Stomach (tissue), 9 donors: ENCODE measurements around the gene EEIG1. TPM values are rescaled to one million over a fixed set of nuclear protein-coding genes. Genes with fewer than 3 reads are reported as not detected.

Experiments used
- DNase-seq, 2 donors: peaks; one replicate each; pipeline versions ENCODE4 v3.0.0 to v3.0.0-alpha.2; 2013 to 2019
- H3K27ac ChIP-seq, 5 donors: fragments of 200-600 bp in 4 of 5; sonication (generic) in 4 of 5; one replicate each; pipeline ENCODE4 v1.5.1; 2013 to 2019; ENCODE audit warnings: mild to moderate bottlenecking in 1 of 5, moderate library complexity in 1 of 5
- H3K27me3 ChIP-seq, 3 donors: fragments of 200-600 bp; sonication (generic); one replicate each; pipeline ENCODE4 v1.5.1; 2017 to 2019; ENCODE audit warnings: mixed run types in 1 of 3
- H3K36me3 ChIP-seq, 4 donors: fragments of 200-600 bp; sonication (generic); 1 replicate in 3 of 4; 2 replicates in 1 of 4; pipeline ENCODE4 v1.5.1; 2016 to 2019
- H3K4me1 ChIP-seq, 4 donors: fragments of 200-600 bp; sonication (generic); one replicate each; pipeline ENCODE4 v1.5.1; 2016 to 2019
- H3K4me3 ChIP-seq, 4 donors: fragments of 200-600 bp; sonication (generic) in 3 of 4; one replicate each; pipeline ENCODE4 v1.5.1; 2016 to 2019; ENCODE audit warnings: mild to moderate bottlenecking in 1 of 4
- H3K9me3 ChIP-seq, 4 donors: fragments of 200-600 bp; sonication (generic); one replicate each; pipeline ENCODE4 v1.5.1; 2016 to 2019
- CTCF ChIP-seq, 7 experiments: fragments of 450-650 bp in 4 of 7; fragments of 200-600 bp in 3 of 7; sonication (generic) in 3 of 7; IDR thresholded peaks; one replicate each; pipeline ENCODE4 v1.5.1; 2016 to 2019; ENCODE audit warnings: antibody characterized with exemption in 7 of 7, control low read depth in 2 of 7, mild to moderate bottlenecking in 1 of 7
- EP300 ChIP-seq: sonication (generic); formaldehyde crosslinking; IDR thresholded peaks from one replicate; pipeline ENCODE4 v1.6.1; 2017; ENCODE audit warnings: antibody characterized with exemption
- POLR2A ChIP-seq, 4 donors: fragments of 450-650 bp; IDR thresholded peaks; one replicate each; pipeline ENCODE4 v1.6.1; 2016; ENCODE audit warnings: antibody characterized with exemption in 4 of 4, control low read depth in 2 of 4, mild to moderate bottlenecking in 1 of 4, moderate library complexity in 1 of 4
- POLR2AphosphoS5 ChIP-seq, 3 donors: sonication (generic); formaldehyde crosslinking; IDR thresholded peaks; one replicate each; pipeline ENCODE4 v1.6.1; 2016; ENCODE audit warnings: antibody characterized with exemption in 3 of 3
- WGBS, 5 donors: extraction: QIAGEN DNeasy Blood & Tissue Kit in 3 of 5; methylation state at CpG; one replicate each; pipeline versions ENCODE4 v1.1.5 to v1.1.7; 2013 to 2018; 5-methylcytosine and 5-hydroxymethylcytosine counted together
- intact Hi-C: fragments of 100-400 bp; cut with DNase I; formaldehyde crosslinking; loops from one replicate; pipeline ENCODE4 v1.15.1; 2023; ENCODE audit warnings: low total_unique reads
- polyA plus RNA-seq, 3 donors: library from polyadenylated mRNA; stranded (reverse); fragments of 200-250 nt; gene quantifications; one replicate each; pipeline ENCODE4 v1.2.3, GENCODE V29; 2013
- total RNA-seq, 5 donors: library from RNA; depleted of rRNA; stranded (reverse); fragments of >200 nt; gene quantifications; one replicate each; pipeline versions ENCODE4 v1.1.0 to v1.2.3, GENCODE V29; 2014 to 2016
- donor health status: healthy with polysubstance abuse.
- donor health status: Bipolar disorder and iron deficiency.
- donor health status: healthy.

The EEIG1 gene
- total and polyA plus RNA-seq, 8 donors = 24.4 to 406 (median 75.8) TPM

- Histone ChIP-seq H3K4me1 (peaks cover 23 to 56% (median 32%) of the 10 kb centered on the region in 4 donors), H3K36me3 (no peaks in the 10 kb centered on the region), H3K4me3 (no peak overlapping the region), H3K9me3 (no peaks in the 10 kb centered on the region), H3K27ac (peak overlapping the region in 1 of 5 donors; percentile 43), H3K27me3 (no peaks in the 10 kb centered on the region)
- 69 to 85% (median 79%) methylated on average over 9 of the region's 9 CpGs for WGBS, 5 donors
- intact Hi-C loops = no loop called here
- no peak for DNase-seq
- no peak for TF ChIP-seq CTCF (IDR thresholded peaks at IDR 0.05)
- TF ChIP-seq POLR2AphosphoS5 (IDR thresholded peaks at IDR 0.05) = peak in 1 of 3 donors; percentile 27
Measured at GRCh38 chr9:128009639-128010038, 28.9 kb upstream of the EEIG1 start.

GRCh38 chr9:128008171-128008570, 27.4 kb upstream of the EEIG1 start:
- H3K27me3 ChIP-seq = no peaks in the 10 kb centered on the region
- H3K36me3 ChIP-seq = no peaks in the 10 kb centered on the region
- TF ChIP-seq POLR2AphosphoS5 (IDR thresholded peaks at IDR 0.05) (no peak), CTCF (IDR thresholded peaks at IDR 0.05) (no peak), EP300 (no peak), POLR2A (IDR thresholded peaks at IDR 0.05) (no peak)
- DNase-seq = no peak
- peaks cover 23 to 56% (median 32%) of the 10 kb centered on the region in 4 donors for H3K4me1 ChIP-seq
- peak overlapping the region in 4 of 5 donors; percentile 60 to 81 (median 70) for H3K27ac ChIP-seq
- WGBS, 5 donors = 87 to 94% (median 92%) methylated on average over 5 of the region's 5 CpGs
- intact Hi-C loops = no loop called here
- no peak overlapping the region for H3K4me3 ChIP-seq
- H3K9me3 ChIP-seq = no peaks in the 10 kb centered on the region

- Histone ChIP-seq H3K36me3 (no peaks in the 10 kb centered on the region), H3K4me1 (peaks cover 23 to 56% (median 32%) of the 10 kb centered on the region in 4 donors)
- intact Hi-C loops = no loop called here
Measured at GRCh38 chr9:128007566-128008138, 26.9 kb upstream of the EEIG1 start.

GRCh38 chr9:128006332-128006996, 25.7 kb upstream of the EEIG1 start:
- Histone ChIP-seq H3K36me3 (no peaks in the 10 kb centered on the region), H3K4me3 (no peak overlapping the region), H3K9me3 (no peaks in the 10 kb centered on the region), H3K4me1 (peaks cover 27 to 56% (median 32%) of the 10 kb centered on the region in 4 donors), H3K27ac (peak overlapping the region in 4 of 5 donors; percentile 60 to 81 (median 70)), H3K27me3 (no peaks in the 10 kb centered on the region)
- TF ChIP-seq POLR2A (IDR thresholded peaks at IDR 0.05) (no peak), POLR2AphosphoS5 (IDR thresholded peaks at IDR 0.05) (peak in 2 of 3 donors; percentile 24 to 43)
- intact Hi-C loops = no loop called here
- no peak for DNase-seq
- WGBS, 5 donors = 62 to 78% (median 77%) methylated on average over 11 of the region's 11 CpGs

More at GRCh38 chr9:128007566-128008138, 26.9 kb upstream of the EEIG1 start:
- WGBS, 5 donors = 36 to 54% (median 47%) methylated on average over 10 of the region's 10 CpGs
- Histone ChIP-seq H3K9me3 (no peaks in the 10 kb centered on the region), H3K4me3 (no peak overlapping the region), H3K27ac (peak overlapping the region; percentile 6 to 81 (median 67)), H3K27me3 (no peaks in the 10 kb centered on the region)
- no peak for TF ChIP-seq EP300
- no peak for TF ChIP-seq POLR2A (IDR thresholded peaks at IDR 0.05)
- TF ChIP-seq CTCF (IDR thresholded peaks at IDR 0.05) = no peak
- peak in 2 of 3 donors; percentile 22 to 29 for TF ChIP-seq POLR2AphosphoS5 (IDR thresholded peaks at IDR 0.05)
- peak; percentile 55 to 90 for DNase-seq
